Suprapubic skin (tissue), 4 donors: ENCODE data around the gene MIPEP.

Source experiments
- CTCF ChIP-seq, 2 donors: fragments of 200-600 bp in 1 of 2; fragments of 450-650 bp in 1 of 2; sonication (generic) in 1 of 2; IDR thresholded peaks; one replicate each; pipeline ENCODE4 v1.5.1; 2016 to 2019; ENCODE audit warnings: antibody characterized with exemption in 2 of 2, mild to moderate bottlenecking in 1 of 2, moderate library complexity in 1 of 2
- POLR2A ChIP-seq, 2 donors: fragments of 450-650 bp; IDR thresholded peaks; one replicate each; pipeline ENCODE4 v1.6.1; 2017; ENCODE audit warnings: antibody characterized with exemption in 2 of 2, mild to moderate bottlenecking in 2 of 2, moderate library complexity in 2 of 2
- POLR2AphosphoS5 ChIP-seq, 3 donors: sonication (generic); formaldehyde crosslinking; IDR thresholded peaks; one replicate each; pipeline ENCODE4 v1.6.1; 2017; ENCODE audit warnings: antibody characterized with exemption in 3 of 3

GRCh38 chr13:23799945-23800344, 89.3 kb downstream of the MIPEP start:
- no peak for TF ChIP-seq CTCF (IDR thresholded peaks at IDR 0.05)
- TF ChIP-seq POLR2A (IDR thresholded peaks at IDR 0.05): no peak
- TF ChIP-seq POLR2AphosphoS5 (IDR thresholded peaks at IDR 0.05): no peak
